Stomach smooth muscle (tissue), 2 donors: Measurements from ENCODE around the gene PIN1.
"Not testable (repeated sequence)": the region's sequence is repeated elsewhere in the genome, so short reads cannot be mapped to it uniquely, and the experiment has no call there.

ENCODE experiments used
- H3K27ac ChIP-seq: one replicate; pipeline ENCODE4 v1.7.0; 2013; ENCODE audit warnings: mild to moderate bottlenecking, low read length, inconsistent platforms
- H3K27me3 ChIP-seq, 2 donors: one replicate each; pipeline ENCODE4 v1.7.0; 2013; ENCODE audit warnings: low read length in 2 of 2; ENCODE audit not compliant: insufficient read depth in 2 of 2, control insufficient read depth in 1 of 2
- H3K36me3 ChIP-seq, 2 donors: one replicate each; pipeline ENCODE4 v1.7.0; 2013; ENCODE audit warnings: low read length in 2 of 2; ENCODE audit not compliant: control insufficient read depth in 2 of 2, insufficient read depth in 2 of 2
- H3K4me1 ChIP-seq: one replicate; pipeline ENCODE4 v1.7.0; 2013; ENCODE audit warnings: low read length; ENCODE audit not compliant: control insufficient read depth, insufficient read depth
- H3K4me3 ChIP-seq, 2 donors: one replicate each; pipeline ENCODE4 v1.7.0; 2013; ENCODE audit warnings: low read length in 2 of 2
- H3K9ac ChIP-seq, 2 donors: one replicate each; pipeline ENCODE4 v1.7.0; 2013; ENCODE audit warnings: low read length in 2 of 2, mild to moderate bottlenecking in 1 of 2
- H3K9me3 ChIP-seq, 2 donors: one replicate each; pipeline ENCODE4 v1.7.0; 2013; ENCODE audit warnings: low read length in 2 of 2; ENCODE audit not compliant: control insufficient read depth in 2 of 2
- donor health status: healthy.
- donor health status: Pancreatic carcinoma.

The PIN1 gene

DNA sequence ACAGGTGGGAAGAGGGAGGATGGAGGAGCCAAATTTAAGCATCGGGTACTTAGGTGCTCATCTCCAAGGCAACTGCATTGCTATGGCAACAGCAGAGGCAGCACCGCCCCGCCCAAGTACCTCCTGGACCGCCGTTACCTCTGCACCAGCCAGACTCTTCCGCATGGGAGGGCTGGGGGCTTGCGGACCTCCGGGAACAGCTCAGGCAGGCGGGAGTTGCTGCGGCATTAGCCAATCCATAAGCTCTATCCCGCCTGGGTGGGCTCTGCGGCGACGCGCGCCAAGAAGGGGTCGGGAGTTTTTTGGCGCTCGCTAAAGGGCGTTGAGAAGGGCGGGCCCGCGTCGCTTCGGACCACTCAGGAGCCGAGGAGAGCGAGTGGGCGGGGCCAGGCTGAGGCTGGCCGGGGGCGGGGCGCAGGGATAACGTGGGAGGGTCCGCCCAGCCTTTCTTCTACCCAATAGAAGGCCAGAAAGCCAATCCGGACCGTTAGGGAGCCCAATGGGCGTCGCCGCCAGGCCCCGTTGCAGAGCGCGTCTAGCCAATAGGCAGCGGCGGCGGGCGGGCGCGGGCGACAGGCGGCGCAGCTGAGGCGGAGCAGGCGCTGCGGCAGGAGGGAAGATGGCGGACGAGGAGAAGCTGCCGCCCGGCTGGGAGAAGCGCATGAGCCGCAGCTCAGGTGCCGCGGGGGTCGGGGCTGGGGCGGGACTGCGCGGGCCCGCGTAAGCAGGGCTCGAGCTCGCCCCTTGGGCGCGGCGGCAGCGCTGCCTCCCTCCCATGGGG, at the start of gene PIN1:
PIN1 (plus strand) TSS at position 593 of the 781 bp plus-strand sequence; CDS start at position 620, 27 bp downstream.
- H3K27me3 ChIP-seq, result no peaks in the 10 kb centered on the region
- peak within 1 kb of the TSS; percentile 78 to 91 for H3K4me3 ChIP-seq
- peaks cover 17% of the 10 kb centered on the region for H3K4me1 ChIP-seq
- peak within 1 kb of the TSS; percentile 72 to 79 for H3K9ac ChIP-seq
- no peaks in the 10 kb centered on the region for H3K9me3 ChIP-seq
- H3K36me3 ChIP-seq, result peaks cover 7 to 16% of the 10 kb centered on the region in 2 donors
- peak within 1 kb of the TSS; percentile 11 for H3K27ac ChIP-seq

DNA sequence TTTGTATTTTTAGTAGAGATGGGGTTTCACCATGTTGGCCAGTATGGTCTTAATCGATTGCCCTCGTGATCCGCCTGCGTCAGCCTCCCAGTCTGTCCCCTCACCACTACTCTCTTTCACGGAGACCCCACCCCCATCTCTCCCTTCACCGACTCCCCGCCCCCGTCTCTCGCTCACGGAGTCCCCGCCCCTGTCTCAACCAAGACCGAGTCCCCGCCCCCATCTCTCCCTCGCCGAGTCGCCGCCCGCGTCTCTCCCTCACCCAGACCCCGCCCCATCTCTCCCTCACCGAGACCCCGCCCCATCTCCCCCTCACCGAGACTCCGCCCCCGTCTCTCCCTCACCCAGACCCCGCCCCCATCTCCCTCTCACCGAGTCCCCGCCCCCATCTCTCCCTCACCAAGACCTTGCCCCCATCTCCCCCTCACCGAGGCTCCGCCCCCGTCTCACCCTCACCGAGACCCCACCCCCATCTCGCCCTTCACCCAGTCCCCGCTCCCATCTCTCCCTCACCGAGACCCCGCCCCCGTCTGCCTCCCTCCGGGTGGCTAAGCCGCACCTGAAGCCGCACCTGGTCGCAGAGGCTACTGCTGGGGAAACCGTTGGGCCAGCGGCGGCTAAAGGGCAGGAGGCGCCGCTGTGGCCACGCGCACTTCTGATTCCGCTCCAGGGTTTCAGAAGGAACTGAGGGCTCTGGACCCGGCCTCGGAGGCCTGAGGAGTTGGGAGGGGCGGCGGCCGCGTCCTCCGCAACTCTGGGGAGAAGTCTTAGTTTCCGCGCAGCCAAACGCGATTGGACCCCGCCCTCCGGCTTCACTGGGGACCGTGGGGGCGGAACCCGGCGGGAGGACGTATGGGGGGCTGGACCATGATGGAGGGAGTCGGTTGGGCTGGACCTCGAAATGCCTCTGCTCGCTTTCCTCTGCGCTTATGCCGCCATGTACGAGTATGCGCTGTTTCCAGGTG, 49.5 kb upstream of the PIN1 start:
- H3K4me3 ChIP-seq, result peak overlapping the region; percentile 83 to 85
- H3K9me3 ChIP-seq, result no peaks in the 10 kb centered on the region
- no peaks in the 10 kb centered on the region for H3K27me3 ChIP-seq
- peak overlapping the region; percentile 98 for H3K27ac ChIP-seq
- no peaks in the 10 kb centered on the region for H3K36me3 ChIP-seq
- peak overlapping the region; percentile 80 to 89 for H3K9ac ChIP-seq
- H3K4me1 ChIP-seq, result peaks cover 22% of the 10 kb centered on the region

DNA sequence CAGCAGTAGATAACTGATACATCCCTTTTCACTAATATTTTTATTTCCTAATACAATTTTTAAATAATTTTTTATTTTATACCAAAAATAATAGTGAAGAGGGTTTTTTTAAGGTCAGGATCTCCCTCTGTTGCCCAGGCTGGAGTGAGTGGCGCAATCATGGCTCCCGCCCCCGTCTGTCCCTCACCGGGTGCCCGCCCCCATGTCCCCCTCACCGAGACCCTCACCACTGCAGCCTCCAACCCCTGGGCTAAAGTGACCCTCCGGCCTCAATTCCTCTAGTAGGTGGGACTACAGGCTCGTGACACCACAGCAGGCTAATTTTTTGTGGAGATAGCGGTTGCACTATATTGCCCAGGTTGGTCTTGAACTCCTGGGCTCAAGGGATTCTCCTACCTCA, 48.8 kb upstream of the PIN1 start:
- Histone ChIP-seq H3K36me3 (no peaks in the 10 kb centered on the region), H3K27me3 (no peaks in the 10 kb centered on the region), H3K4me3 (peak overlapping the region; percentile 83 to 85), H3K4me1 (peaks cover 27% of the 10 kb centered on the region), H3K9me3 (no peaks in the 10 kb centered on the region), H3K9ac (peak overlapping the region in 1 of 2 donors; percentile 89), H3K27ac (peak overlapping the region; percentile 98)

DNA sequence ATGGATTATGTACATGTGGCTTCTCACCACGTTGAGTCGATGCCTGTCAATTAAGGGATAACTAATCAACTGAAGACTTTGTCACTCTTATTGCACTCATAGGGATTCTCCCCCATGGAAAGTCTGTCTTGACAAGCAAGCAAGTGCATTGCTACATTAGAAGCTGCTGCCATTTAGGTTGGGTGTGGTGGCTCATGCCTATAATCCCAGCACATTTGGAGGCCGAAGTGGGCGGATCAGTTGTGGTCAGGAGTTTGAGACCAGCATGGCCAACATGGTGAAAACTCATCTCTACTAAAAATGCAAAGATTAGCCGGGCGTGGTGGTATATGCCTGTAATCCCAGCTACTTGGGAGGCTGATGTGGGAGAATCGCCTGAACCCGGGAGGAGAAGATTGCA, 48.3 kb upstream of the PIN1 start:
- Histone ChIP-seq H3K9ac (no peak overlapping the region), H3K4me3 (peak overlapping the region; percentile 83 to 85)

DNA sequence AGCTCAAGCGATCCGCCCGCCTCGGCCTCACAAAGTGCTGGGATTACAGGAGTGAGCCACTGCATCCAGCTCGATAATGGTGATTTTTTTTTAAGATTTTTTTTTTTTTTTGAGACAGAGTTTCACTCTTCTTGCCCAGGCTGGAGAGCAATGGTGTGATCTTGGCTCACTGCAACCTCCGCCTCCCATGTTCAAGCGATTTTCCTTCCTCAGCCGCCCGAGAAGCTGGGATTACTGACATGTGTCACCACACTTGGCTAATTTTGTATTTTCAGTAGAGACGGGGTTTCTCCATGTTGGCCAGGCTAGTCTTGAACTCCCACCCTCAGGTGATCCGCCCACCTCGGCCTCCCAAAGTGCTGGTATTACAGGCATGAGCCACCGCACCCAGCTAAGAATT, 46.5 kb upstream of the PIN1 start:
- Histone ChIP-seq H3K4me1 (peaks cover 35% of the 10 kb centered on the region), H3K27ac (peak overlapping the region; percentile 79)
- not testable (repeated sequence) for H3K9me3 ChIP-seq, H3K9ac ChIP-seq, H3K36me3 ChIP-seq, H3K4me3 ChIP-seq, H3K27me3 ChIP-seq

More for the DNA sequence above, 48.3 kb upstream of the PIN1 start:
- H3K9me3 ChIP-seq, result no peaks in the 10 kb centered on the region
- H3K27ac ChIP-seq, result peak overlapping the region; percentile 98
- H3K4me1 ChIP-seq, result peaks cover 30% of the 10 kb centered on the region
- H3K27me3 ChIP-seq, result no peaks in the 10 kb centered on the region
- H3K36me3 ChIP-seq, result no peaks in the 10 kb centered on the region

DNA sequence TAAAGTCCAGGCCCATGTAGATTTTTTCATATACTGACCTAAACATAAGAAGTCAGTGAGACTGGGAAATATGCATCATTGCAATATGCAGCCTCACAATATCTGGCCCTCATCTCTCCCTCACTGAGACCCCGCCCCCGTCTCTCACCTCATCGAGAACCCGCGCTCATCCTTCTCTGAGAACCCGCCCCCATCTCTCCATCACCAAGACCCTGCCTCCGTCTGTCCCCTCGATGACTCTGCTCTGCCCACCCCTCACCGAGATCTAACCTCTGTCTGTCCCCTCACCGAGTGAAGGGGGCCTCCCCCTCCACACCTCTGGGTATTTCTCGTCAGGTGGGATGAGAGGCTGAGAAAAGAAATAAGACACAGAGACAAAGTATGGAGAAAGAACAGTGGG, 46.1 kb upstream of the PIN1 start:
- Histone ChIP-seq H3K36me3 (no peaks in the 10 kb centered on the region), H3K4me3 (no peak overlapping the region), H3K27me3 (no peaks in the 10 kb centered on the region), H3K27ac (peak overlapping the region; percentile 79), H3K9me3 (no peaks in the 10 kb centered on the region), H3K9ac (peak overlapping the region; percentile 29 to 53), H3K4me1 (peaks cover 34% of the 10 kb centered on the region)

DNA sequence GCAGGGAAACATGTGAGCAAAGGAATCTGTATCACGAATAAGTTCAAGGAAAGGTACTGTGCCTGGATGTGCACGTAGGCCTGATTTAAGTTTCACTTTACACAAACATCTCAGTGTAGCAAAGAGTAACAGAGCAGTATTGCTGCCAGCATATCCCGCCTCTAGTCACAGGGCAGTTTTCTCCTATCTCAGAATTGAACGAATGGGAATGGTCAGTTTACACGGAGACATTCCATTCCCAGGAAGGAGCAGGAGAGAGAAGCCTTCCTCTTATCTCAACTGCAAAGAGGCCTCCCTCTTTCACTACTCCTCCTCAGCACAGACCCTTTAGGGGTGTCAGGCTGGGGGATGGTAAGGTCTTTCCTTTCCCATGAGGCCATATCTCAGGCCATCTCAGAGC, 45.5 kb upstream of the PIN1 start:
- Histone ChIP-seq H3K9ac (peak overlapping the region; percentile 29 to 53), H3K4me1 (peaks cover 30% of the 10 kb centered on the region), H3K27ac (peak overlapping the region; percentile 79)
- not testable (repeated sequence) for H3K9me3 ChIP-seq, H3K27me3 ChIP-seq, H3K36me3 ChIP-seq, H3K4me3 ChIP-seq

DNA sequence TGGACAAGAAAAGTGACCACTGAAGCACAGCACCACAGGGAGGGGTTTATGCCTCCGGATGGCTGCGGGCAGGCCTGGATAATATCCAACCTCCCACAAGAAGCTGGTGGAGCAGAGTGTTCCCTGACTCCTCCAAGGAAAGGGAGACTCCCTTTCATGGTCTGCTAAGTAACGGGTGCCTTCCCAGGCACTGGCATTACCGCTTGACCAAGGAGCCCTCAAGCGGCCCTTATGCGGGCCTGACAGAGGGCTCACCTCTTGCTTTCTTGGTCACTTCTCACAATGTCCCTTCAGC, 44.1 kb upstream of the PIN1 start:
- Histone ChIP-seq H3K27ac (peak overlapping the region; percentile 69), H3K4me1 (peaks cover 30% of the 10 kb centered on the region), H3K4me3 (peak overlapping the region; percentile 55 to 71), H3K9ac (peak overlapping the region; percentile 63 to 66)
- H3K36me3 ChIP-seq, H3K9me3 ChIP-seq, H3K27me3 ChIP-seq: not testable (repeated sequence)

DNA sequence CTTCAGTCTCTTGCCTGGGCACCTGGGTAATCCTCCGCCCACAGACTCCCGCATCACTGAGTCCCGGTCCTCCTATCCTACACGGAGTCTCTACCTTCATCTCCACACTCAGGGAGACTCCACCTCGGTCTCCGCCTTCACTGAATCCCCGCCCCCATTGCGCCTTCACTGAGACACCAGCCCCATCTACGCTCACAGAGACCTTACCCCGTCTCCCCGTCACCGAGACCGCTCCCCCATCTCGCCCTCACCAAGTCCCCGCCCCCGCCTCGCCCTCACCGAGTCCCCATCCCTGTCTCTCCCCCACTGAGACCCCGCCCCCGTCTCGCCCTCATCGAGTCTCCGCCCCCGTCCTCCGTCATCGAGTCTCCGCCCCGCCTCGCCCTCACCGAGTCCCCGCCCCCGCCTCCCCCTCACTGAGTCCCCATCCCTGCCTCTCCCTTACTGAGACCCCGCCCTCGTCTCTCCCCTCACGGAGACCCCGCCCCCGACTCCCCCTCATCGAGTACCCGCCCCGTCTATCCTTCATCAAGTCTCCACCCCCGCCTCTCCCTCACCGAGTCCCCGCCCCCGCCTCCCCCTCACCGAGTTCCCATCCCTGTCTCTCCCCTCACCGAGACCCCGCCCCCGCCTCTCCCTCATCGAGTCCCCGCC, 43.4 kb upstream of the PIN1 start:
- H3K9me3 ChIP-seq, result no peaks in the 10 kb centered on the region
- H3K9ac ChIP-seq, result peak overlapping the region; percentile 73 to 85

DNA sequence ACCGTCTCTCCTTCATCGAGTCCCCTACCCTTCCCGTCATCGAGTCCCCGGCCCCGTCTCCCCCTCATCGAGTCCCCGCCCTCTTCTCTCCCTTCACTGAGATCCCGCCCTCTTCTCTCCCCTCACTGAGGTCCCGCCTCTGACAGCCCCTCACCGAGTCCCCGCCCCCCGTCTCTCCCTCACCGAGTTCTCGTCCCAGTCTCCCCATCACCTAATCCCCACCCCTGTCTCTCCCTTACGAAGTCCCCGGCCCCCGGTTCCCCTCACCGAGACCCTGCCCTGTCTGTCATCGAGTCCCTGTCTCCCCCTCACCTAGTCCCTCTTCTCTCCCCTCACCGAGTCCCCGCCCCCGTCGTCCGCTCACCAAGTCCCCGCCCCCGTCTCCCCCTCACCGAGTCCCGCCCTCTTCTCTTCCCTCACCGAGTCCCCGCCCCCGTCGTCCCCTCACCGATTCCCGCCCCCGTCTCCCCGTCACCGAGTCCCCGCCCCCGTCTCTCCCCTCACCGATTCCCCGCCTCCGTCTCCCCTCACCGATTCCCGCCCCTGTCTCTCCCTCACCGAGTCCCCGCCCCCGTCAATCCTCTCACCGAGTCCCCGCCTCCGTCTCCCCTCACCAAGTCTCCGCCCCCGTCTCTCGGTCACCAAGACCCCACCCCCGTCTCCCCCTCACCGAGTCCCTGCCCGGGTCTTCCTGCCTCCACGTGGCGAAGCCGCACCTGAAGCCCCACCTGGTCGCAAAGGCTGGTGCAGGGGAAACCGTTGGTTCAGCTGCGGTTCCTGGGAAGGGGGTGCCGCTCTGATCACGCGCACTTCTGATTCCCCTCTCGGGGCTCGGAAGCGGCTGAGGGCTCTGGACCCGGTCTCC, 42.7 kb upstream of the PIN1 start:
- Histone ChIP-seq H3K9me3 (no peaks in the 10 kb centered on the region), H3K27me3 (no peaks in the 10 kb centered on the region), H3K4me3 (peak overlapping the region; percentile 73 to 86), H3K4me1 (peaks cover 26% of the 10 kb centered on the region), H3K27ac (peak overlapping the region; percentile 96), H3K36me3 (no peaks in the 10 kb centered on the region), H3K9ac (peak overlapping the region; percentile 76 to 85)

More for the DNA sequence above, 43.4 kb upstream of the PIN1 start:
- Histone ChIP-seq H3K4me1 (peaks cover 29% of the 10 kb centered on the region), H3K27me3 (no peaks in the 10 kb centered on the region), H3K36me3 (no peaks in the 10 kb centered on the region), H3K27ac (peak overlapping the region; percentile 96), H3K4me3 (peak overlapping the region; percentile 72 to 75)
